GM12892 (cell line): ENCODE data around the gene RALGDS.

ENCODE experiments used
- POLR2A ChIP-seq: IDR thresholded peaks from 2 replicates; pipeline ENCODE4 v1.6.1; 2011; ENCODE audit warnings: low read depth, low read length, control low read depth
- POLR2AphosphoS5 ChIP-seq: IDR thresholded peaks from 2 replicates; pipeline ENCODE4 v1.6.1; 2011; ENCODE audit warnings: low read depth, low read length, control low read depth
- TAF1 ChIP-seq: IDR thresholded peaks from 2 replicates; pipeline ENCODE4 v1.6.1; 2011; ENCODE audit warnings: low read depth, mild to moderate bottlenecking, control low read depth, low read length, borderline replicate concordance

DNA sequence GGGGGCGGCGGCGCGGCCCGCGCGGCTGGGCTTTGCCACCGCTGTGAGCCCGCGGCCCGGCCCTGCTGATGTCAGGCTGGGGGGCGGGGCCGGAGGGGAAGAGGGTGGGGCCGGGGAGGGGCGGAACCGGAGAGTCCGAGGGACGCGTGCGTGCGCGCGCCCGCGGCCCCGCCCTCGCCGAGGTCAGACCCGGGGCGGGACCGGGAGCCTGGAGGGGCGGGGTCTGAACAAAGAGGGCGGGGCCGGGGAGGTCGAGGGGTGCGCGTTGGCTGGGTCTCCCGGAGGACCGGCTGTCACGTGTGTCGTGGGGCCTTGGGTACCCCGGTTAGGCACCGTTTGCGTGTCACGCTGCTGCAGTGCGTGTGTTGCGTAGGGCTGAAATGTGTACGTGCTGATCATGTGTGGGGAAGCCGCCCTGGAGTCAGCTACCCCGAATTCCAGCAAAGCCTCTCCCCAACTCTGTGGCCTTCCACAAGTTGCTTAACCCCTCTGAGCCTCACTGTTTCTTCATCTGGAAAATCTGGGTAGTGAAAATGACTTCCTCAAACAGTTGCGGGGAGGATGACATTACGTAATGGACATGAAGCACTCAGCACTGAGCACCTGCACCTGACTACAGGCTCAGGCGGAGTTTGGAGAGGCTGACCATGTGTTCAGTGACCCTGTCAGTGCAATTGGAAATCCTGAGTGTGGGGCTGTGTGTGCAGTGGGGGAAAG is at the start of gene RALGDS:
- no peak for TF ChIP-seq POLR2A
- TF ChIP-seq POLR2AphosphoS5 = no peak
- no peak for TF ChIP-seq TAF1
